Activated T-helper 9 cell treated with anti-CD3 and anti-CD28 coated beads, Interleukin-2, amount 50 U/mL, for 16 hours (primary cell): ENCODE measurements around the gene ARSG.

Source experiments
- DNase-seq: peaks from one replicate; pipeline ENCODE4 v3.0.0-alpha.2; 2020; ENCODE audit warnings: low read depth

ARSG gene

DNA sequence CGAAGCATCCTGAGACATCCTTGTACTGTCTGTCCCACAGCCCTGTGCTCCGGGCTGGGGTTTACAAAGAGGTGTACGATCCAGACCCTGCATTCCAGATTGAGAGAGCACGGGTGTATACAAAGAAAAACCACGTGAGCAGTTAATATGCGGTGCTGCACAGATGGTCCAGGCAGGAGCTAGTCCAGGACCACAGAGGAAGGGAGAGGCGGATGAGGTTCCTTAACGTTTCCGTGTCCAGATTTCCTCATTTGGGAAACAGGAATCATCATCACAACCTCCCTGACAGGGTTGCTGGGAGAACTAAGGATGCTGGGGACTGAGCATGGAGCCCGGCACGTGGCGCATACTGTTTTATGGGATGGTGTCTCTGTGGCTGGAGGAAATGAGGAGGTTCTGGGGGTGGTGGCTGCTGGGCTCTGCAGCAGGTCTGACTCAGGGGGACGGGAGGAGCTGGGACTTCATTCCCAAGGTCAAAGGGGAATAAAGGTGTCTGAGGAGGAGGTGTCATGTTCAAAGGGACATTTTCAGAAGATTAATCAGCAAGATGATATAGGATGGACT, 139.8 kb downstream of the ARSG start:
- no peak for DNase-seq

DNA sequence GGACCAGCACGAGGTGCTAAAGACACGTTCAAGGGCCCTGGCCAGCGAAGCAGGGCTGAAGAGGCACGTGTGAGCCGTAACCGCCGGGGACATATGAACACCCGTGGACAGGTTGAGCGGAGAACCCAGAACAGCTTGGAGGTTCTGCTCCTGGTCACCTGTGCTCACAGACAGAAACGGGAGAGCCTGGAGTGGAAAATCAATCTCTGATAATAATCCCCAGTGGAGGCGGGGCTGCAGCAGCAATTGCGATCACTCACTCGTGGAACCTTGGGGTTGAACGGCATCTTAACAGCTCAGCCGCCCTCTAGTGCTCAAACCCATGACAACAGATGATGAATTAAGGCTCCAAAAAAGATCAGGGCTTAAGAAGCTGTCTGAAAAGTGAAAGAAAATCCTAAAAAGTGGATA, 140.4 kb downstream of the ARSG start:
- no peak for DNase-seq

DNA sequence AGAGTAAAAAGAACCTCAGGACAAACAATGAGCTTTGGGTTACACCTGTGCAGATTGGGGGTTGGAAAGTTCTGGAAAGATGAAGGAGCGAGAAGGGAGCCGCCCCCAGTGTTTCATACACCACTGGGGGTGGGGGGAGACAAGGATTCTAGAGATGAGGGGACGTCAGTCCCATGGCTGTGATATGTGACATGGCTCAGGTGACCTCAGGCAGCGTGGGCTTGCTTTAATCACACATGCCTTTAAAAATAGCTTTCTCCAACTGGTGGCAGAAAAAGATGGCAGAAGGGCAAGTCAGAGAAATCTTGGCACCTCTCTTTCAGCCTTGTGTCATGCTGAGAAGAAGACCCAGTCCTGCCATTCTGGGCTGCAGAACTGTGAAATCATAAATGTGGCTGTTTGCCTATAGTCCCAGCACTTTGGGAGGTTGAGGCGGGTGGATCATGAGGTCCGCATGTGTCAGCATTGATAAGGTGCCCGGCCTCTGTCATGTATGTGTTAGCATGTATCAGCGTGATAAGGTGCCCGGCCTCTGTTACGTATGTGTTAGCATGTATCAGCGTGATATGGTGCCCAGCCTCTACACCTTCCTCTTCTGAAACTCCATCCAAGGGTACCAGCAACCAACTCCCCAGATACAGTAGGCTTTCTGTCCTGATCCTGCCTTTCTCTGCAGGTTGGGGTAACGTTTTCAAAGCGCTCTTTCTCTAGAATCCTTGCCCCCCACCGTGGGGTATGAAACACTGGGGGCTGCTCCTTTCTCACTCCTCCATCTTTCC, 141.0 kb downstream of the ARSG start:
- DNase-seq: no peak

DNA sequence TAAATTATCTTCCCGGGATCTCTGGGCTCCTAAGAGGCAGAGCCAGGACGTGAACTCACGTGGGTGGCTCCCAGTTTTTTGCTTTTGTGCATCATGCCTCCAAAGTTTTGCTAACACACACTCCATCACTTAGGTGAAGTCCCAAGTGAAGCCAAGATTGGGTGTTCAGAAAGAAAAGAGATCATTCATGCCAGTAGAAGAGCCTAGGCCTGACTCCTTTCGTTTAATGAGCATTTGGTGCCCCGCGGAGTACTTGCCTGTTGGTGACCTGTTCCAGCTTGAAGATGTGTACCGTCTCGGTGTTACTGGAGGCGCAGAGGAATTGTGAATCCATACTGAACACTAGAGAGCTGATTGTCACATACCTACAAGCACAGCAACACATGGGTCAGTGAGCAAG, 141.9 kb downstream of the ARSG start:
- DNase-seq: no peak

DNA sequence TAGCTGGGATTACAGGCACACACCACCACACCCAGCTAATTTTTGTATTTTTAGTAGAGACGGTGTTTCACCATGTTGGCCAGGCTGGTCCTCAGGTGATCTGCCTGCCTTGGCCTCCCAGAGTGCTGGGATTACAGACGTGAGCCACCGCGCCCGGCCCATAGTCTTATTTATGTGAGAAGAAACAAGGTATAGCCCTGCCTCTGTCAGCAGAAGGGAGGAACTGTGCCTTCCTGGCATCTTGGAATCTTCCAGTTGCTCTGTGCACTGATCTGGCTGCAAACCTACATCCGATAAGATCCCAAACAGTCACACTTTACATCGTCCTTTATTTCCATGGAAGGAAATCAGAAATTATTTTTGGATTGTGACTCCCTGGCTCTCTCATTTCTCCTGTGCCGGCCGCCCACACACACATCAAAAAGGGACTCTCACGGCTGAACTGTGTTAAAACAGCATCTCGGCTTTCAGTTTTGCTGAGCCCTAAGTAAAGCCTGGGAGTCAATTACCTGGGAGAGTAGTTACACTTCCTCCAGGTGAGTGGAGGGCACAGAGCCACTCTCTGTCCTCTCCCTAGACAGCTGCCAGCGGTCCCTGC, 142.7 kb downstream of the ARSG start:
- DNase-seq: no peak

DNA sequence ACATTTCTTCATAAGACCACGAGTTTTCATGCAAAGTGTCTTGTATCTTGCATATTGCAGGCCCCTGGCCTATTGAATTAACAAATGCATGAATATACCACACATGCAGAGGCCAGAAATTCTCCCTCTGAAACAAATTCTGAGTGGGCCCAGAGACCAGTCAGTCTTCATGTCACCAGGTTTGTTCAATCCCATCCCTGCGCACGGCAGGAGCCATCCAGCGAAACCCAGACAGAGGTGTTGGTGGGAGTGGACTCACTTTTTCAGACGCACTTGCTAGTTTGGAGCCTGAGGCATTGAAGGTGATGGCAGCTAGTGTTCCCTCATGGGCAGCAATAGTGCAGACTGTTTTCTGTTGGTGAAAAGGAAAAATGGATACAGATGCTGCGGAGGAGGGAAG, 144.1 kb downstream of the ARSG start:
- no peak for DNase-seq

DNA sequence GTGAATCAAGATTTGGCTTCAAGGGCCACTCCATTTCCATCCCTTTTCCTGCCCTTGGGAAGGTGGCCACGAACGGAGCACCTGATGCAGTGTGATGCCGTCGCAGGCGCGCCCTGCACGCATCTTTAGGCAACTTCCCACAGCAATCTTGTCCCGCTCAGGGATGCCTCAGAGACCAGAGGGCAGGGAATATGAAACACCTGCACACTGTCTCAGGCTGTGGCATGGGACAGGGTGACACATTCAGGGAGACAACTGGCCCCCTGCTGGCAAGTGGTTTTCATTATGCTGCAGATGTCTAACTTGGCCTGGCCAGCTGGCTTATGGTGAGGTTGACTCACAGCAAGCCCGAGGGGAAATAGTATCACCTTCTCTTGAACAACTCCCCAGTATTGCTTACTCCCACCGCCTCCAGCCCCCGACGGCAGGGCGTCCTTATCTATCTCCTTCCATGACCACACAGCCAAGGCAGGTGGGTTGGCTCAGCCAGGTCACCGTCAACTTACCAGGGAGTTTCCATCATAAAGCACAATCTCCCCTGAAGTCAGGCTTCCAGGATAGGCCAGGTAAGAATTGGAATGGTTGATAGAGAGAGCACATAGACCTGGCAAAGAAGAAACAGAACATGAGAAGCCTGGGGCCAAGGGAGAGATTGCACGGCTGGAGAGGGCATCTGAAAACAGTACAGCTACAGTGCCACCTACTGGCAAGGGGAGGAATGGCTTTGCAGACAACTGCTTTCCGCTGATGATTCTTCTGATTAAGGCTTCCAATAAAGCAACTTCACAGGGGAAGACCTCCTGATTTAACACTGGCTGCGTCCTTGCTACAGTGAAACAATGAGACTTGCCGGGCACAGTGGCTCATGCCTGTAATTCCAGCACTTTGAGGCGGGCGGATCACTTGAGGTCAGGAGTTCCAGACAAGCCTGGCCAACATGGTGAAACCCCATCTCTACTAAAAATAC, 144.9 kb downstream of the ARSG start:
- DNase-seq: peak; percentile 70

DNA sequence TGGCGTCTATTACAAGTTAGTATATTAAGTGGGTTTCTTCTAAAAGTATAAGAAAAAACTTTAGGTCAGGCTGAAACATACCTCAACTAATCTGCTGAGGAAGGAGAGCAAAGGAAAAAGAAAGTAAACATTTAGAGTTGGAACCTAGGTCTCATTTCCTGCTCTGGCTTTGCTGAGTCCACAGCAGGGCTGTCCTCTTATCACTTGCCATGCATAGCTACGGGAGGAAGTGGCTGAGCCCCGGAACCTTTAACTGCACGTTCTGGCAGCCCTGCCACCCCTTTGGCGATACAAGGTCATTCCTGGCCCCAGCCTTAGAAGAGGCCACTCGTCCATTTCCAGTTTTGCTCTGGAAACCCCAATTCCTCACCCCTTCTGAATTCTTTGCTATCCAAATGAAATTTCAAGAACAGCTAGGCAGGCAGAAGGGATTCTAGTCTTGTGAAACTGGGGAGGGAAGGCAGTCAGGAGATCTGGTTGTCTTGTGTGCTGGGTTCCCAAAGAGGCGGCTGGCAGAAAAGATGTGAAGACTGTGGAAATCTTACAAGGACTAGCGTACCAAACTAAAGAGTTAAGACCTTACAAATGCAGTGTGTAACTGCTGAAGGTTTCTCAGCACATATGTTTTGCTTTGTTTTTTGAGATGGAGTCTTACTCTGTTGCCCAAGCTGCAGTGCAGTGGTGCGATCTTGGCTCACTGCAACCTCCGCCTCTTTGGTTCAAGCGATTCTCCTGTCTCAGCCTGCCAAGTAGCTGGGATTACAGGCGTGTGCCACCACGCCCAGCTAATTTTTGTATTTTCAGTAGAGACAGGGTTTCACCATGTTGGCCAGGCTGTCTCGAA, 146.9 kb downstream of the ARSG start:
- DNase-seq: no peak

DNA sequence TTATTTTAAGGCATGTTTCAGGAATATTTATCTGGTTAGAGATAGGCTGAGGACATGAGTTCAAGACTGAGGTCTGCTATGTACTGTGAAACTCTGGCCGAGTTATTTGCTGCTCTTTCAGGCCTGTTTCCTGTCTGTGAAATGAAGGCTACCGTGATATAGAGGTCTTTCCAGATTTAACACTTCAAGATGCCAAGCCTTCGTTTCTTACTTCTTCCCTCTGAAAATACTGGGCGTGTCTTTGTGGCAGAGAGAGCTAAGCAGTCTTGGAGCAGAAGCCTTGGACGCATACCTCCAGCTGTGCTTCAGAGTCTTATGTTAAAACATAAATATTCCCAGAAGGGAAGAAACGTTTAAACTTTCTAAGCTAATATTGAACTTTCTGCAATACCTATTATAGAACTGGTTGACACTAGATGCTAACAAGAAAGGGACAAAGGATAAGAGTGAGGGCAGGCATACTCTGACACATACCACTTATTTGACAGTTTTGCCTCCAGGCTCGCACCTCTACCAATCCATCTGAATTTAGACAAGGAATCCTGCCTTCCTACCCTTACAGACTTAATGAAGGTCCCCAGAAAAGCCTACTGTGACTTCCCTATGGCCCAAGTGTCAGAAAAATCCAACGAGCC, 148.5 kb downstream of the ARSG start:
- no peak for DNase-seq

DNA sequence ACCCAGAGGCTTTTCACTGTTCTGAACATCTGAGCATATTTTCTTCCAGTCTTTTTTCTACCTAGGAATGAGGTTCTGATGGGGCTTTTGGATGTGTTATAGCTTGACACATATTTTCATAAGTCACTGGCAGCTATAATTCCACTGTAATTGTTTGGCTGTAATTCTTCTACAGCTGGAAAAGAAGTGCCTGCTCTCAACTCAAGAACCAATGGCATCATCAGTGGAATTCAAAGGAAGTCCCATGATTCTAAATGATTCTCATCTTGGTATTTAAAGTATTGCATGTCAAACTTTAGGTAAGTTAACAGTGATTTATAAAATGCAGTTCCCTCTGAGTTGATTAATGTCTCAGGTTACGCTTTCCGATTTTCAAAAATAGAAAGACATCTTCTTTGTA, 149.2 kb downstream of the ARSG start:
- DNase-seq: no peak

DNA sequence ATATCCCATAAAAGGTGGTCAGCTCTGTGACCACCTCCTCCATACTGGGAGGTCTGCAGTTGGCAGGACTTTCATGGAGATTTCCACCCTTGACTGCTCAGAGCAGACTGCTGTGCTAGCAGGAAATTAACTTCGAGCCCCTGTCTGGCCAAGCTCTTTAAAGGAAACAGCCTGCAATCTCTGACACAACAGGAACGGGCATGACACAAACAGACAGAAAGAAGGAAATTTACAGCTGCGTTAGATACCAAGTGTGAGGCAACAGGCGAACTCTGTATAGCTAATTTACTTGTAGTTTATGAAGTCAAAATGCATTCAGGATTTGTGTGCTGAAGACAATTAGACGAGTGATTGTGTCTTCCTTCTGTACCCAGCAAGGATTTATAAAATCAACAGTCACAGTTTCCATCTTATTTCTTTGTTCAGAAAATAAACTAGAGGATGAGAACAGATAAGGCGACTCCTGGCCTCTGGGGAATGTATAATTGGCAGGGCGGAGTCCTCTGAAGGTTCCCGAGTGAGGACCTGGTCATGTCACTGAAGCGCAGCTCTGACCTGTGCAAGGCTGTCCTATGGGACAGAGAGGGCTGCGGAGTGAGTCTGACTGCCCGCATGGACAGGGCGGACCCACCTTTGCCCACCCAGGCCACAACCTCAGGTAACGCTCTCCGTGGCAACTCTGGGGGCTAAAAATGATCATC, 149.9 kb downstream of the ARSG start:
- no peak for DNase-seq

DNA sequence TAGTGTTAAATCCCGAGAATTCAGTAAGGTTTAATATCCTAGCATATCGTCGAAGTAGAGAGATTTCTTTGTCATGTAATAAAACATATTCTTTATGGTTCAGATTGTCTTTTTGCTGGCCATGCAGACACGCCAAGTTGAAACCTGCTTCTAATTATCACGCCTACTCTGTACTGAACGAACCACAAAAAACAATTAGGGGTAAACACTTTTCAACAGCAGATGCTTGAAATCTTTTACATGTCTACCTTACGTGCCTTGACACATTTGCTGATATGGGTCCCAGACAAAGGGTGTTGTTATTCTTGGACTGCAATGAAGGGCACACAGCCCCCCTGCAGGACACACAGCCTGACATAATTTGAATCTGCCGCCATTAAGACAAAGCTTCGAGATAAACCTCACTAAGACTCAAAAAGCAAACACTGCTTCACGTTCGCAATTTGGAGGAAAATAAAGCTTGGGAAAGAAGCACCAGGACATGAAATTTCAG, 152.7 kb downstream of the ARSG start:
- no peak for DNase-seq

DNA sequence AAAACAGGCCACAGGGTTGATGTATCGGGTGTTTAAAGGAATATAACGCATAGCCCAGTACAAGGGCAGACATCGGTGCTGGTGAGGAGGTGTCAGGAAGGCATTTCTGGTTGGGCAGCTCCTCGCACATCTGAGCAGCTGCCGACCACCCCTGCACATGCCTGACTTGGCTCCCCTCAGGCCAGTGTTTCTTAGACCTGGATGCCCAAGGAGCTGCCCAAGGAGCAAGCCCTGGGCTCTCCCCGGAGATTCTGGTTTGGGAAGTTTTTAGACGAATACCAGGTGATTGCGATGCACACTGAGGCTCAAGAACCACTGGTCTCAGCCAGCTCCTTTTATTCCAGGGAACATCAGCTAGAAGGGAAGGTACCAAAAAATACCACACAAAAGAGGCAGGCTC, 154.4 kb downstream of the ARSG start:
- DNase-seq: no peak

DNA sequence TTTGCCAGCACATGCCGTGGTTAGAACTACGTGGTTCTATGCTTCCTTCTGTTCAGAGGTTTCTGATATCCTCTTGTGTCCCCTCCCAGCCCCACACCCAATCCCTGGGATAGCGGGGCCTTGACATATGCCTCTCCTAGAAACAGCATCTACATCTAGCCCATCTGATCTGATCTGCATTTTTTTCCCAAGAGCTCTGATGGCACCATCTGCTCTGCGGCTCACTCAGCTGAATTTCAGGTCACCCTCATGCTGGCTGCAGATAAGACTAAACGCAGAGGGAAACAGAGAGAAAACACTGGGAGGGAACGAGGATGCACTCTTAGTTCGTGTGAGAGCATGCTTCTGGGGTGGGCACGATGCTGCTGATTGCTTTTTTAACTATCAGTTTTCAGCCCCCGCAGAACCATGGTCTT, 155.3 kb downstream of the ARSG start:
- DNase-seq: no peak

DNA sequence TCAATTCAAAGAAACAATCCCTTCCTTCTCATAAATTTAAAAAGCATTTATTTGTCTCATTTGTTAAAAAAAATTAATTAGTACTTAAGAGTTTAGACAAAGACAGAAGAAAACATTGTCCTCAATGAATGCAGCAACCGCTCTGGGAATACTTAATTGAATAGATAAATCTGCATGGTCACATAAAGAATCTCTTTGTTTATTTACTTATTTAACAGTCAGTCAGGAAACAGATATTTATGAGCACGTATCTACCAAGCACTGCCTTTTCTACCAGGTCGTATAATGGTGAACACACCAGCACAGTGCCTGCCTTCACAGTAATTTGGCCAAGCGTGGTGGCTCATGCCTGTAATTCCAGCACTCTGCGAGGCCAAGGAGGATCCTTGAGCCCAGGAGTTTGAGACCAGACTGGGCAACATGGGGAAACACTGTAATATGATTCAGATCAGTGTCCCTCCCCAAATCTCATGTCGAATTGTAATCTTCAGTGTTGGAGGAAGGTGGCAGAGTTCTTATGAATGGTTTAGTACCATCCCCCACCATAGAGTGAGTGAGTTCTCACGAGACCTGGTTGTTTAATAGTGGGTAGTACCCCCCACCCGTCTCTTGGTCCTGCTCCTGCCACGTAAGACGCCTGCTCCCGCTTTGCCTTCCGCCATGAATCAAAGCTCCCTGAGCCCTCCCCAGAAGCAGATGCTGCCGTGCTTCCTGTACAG, 157.9 kb downstream of the ARSG start:
- DNase-seq: no peak

DNA sequence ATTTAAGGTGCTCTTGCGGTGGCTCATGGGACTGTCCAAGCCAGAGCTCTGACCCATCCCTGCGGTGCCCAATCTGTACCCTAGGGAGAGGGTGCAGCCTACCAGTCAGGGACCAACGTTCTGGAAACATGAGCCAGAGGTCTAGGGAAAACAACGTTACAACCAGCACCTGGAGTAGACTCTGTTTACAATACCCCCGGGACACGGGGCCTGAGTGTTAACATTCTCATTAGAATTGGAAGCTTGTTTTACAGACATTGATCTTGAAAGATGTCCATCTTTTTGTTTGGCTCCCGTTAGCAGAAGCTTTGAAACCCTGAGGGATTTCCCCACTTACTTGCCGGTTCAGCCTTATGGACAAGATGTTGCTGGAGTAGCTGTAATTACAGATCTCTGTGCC, 159.1 kb downstream of the ARSG start:
- no peak for DNase-seq

DNA sequence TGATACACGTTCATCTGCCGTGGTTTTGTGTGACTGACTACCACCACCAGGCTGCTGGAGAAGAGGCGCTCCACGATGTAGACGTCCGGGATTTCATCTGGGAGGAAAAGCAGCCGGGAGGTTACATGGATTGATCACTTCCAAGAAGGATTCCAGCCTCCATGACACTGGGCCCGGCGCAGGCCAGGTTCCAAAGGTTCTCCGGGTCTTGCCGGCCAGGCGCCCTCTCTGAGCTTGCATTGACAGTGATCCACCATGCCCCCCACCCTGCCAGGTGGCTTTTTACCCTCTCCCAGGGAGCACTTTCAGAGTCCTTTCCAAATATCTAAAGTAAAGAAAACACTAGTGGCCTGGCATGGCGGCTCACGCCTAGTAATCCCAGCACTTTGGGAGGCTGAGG, 159.5 kb downstream of the ARSG start:
- no peak for DNase-seq

DNA sequence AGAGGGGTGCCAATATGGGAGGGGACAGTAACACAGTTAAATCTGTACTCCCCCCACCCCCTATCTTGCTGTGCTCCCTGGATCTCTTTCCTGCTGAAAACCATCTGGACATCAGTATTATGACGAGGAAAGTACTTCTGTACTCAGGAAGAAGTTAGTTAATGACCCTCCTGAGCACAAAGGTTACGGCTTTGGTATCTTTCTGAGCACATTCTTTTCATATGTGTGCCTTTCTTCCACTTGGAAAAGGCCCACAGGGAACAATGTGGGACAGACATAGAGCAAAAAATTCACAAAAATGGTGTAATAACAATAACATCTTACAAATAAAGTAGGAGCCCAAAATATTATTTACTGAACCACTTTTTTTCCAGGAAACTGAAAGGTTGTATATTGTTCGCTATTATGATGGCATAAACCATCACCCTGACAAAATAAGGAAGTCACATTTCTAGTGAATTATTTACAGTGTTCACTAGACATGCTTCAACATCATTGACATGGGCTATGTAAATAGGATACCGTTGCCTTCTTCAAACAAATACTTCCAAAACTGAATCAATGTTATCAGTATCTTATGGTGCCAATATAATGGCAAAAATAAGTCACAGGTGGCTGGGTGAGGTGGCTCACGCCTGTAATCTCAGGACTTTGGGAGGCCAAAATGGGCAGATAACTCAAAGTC, 160.5 kb downstream of the ARSG start:
- DNase-seq: no peak

DNA sequence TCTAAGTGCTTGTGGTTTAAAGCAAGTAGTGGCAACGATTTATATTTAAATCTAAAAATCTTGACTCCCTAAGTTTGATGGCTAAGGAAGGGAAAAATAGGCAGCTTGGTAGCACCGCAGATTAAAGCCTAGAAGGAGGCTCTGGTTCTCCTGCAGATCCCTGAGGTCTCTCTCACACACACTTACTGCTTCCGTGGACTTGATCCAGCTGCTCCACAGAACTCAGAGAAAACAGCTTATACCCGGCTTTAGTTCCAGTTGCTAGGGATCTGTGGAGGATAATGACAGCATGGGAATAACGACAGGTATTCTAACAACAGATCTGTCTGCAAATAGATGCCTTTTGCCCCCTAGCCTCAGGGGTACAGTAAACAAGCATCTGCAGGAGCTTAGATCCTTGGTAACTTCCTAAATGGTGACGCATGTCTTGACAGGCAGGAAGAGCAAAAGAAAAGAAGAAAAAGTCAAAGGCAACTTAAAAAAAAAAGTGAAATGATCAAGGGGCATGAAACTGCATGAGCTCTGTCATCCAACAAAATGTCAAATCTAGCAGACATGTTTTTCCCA, 161.5 kb downstream of the ARSG start:
- no peak for DNase-seq
